Amniotic stem cell (primary cell): Measurements from ENCODE around the gene LGR6.
"Not testable (repeated sequence)": the region's sequence is repeated elsewhere in the genome, so short reads cannot be mapped to it uniquely, and the experiment has no call there.

Experiments
- DNase-seq: peaks from one replicate; lab custom pipeline; 2025; lab: John Stamatoyannopoulos, UW

The LGR6 gene

DNA sequence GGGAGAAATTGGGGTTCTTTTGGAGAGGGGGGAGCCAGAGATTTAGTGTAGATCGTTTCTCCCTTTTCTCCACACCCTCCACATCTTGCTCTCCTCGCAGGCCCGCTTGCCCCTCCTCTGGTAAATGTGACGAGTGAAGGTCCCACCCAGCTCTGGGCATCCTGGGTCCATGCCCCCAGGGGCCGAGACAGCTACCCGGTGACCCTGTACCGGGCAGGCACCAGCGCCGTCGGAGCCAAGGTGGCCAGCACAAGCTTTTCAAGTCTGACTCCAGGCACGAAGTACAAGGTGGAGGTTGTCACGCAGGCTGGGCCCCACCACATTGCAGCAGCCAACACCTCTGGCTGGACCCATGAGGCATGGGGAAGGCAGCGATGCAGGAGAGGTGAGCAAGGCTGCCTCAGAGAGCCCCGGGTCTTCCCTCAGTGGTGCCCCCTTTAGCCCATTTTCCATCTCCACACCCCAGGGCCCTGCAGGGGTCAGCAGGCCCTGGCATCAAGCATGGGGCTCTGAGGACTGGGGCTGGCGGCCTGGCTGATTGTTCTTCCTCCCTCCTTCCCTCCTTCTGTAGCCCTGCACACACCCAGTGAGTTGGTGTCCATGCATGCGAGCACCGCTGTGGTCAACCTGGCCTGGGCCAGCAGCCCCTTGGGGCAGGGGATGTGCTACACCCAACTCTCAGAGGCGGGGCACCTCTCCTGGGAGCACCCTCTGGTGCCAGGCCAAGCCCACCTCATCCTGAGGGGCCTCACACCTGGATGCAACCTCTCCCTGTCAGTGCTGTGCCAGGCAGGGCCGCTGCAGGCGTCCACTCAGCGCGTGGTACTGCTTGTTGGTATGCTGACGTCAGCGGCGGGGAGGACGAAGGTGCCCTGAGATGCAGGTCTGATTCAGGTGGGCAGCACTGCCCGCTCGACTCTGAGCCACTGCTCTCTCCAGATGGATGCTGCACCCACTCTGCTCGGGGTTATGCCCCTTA is 16.4 kb upstream of the LGR6 start:
- no peak for DNase-seq

DNA sequence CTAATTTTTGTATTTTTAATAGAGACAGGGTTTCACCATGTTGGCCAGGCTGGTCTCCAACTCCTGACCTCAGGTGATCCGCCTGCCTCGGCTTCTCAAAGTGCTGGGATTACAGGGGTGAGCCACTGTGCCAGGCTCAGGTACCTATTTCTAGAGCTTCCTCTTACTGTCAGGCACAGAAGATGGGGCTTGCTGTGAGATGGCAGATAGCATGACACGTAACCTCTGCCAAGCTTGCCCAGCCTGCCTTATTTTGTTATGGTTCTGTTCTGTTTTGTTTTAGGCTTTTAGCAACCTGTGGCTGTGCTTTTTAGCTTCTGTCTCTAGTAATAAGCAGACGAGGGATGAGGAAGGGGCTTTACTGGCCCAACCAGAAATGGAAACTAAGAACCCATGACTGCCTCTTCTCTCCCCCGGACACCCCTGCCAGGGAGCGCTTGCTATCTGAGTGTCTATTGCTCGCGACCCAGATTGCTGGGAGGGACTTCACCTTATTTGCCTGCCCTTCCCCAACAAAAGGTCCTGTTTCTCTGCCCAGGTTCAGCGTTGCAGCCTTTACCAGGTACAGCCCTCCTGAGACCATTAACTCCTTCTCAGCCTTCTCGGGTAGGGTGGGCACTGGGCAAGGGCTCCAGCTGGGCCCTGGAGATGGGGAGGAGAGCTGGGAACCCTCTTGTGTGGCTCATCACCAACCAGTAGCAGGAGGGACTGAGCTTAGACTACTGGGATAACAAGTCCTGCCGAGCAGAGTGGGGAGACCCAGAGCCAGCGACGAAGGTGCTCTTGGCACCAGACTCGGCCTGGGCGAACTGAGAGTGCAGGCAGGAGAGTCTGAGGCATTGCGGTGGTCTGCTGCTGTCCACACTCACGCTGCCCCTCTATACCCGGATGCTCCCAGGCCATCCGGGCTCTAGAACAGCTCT is 13.5 kb upstream of the LGR6 start:
- DNase-seq: no peak

DNA sequence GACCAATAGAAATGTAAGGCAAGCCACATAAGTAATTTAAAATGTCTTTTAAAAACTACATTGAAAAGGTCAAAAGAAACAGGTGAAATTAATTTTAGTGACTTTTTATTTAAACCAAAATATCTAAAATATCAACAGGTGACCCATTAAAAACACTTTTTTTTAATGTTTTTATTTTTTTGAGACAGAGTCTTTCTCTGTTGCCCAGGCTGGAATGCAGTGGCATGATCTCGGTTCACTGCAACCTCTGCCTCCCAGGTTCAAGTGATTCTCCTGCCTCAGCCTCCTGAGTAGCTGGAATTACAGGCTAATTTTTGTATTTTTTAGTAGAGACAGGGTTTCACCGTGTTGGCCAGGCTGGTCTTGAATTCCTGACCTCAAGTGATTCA is 12.9 kb upstream of the LGR6 start:
- not testable (repeated sequence) for DNase-seq

DNA sequence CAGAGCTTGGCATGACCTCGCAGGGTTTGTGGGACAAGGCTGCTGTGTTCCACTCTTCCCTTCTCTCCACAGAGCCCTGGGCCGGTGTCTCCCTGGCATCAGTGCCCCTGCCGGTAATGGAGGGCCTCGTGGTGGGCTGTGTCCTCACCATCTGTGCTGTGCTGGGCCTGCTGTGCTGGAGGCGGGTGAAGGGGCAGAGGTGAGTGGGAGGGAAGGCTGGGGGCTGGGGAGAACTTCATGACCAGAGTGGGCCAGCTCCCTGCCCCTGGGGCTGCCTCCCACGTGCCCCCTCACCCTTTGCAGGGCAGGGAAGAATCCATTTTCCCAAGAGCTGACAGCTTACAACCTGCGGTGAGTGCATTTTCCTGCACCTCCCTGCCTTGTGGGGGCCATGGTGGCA is 12.0 kb upstream of the LGR6 start:
- DNase-seq: no peak

DNA sequence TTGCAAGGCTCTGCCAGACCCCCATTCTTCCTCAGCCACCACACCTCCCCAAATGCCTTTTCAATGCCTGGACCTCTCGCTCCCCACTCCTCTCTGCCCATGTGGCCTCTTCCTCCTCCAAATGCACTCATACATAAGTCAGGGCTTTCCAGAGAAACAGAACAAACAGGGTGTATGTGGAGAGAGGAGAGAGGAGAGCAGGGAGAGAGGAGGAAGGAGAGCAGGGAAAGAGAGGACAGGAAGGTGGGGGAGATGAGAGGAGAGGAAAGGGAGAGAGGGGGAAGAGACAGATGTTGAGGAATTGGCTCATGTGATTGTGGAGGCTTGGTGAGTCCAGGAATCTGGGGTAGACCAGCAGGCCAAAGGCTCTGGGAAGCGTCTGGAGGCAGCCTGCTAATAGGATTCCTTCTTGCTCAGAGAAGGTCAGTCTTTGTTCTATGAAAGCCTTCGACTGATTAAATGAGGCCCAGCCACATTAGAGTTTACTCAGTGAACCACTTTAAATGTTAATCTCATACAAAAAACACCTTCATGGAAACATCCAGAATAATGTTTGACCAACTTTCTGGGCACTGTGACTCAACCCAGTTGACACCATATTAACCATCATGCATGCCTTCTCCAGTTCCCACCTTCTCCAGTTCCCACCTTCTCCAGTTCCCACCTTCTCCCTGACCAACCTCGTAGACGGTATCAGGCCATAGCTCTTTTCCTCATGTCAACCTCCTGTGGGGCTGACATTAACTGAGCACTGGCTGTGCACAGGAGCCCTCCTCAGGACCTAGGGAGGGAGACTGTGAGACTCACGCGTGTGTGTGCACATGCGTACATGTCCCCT is 11.3 kb upstream of the LGR6 start:
- no peak for DNase-seq

DNA sequence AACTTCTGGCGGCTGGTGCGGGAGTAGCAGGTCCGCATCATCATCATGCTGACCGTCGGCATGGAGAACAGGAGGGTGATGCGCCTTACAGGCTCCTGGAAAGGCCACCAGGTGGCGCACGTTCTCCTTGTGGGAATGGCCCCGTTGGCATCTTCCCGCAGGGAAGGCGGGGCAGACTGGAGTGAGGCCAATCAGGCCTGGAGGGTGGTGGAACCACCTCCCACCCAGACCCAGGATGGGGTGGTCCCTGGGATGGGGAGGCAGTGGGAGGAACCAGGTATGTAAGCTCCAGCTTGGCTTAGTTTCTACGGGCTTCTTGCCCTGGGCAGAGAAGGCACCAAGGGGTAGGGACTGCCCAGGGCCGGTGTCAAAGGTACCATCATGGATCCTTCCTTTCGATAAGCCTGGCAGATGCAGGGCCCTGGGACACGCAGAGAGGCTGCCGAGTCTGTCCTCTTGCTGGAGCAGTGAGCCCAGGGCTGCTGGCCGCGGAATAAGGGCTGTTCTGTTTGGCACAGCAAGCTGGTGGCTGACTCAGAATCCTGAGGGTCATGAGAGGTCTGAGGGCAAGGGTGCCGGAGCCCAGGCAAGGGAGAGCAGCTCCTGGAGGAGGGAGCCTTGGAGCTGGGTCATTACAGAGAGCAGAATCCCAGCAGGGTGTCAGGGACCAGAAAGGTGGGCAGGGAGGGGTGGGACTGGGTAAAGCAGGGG is 8.7 kb upstream of the LGR6 start:
- peak; percentile 74 for DNase-seq

DNA sequence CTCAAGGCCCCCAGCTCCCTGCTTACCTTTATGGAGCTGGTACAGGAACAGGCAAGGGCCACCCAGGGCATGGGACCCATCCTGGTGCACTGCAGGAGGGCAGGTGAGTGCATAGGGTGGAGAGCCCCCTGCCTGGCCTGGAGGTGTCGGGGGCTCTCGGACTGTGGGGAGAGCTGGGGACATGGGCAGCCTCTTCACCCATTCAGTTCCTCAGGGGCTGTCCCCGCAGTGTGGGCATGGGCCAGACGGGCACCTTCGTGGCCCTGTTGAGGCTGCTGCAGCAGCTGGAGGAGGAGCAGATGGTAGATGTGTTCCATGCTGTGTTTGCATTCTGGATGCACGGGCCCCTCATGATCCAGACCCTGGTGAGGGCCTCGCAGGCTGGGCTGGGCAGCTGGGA is 7.3 kb upstream of the LGR6 start:
- no peak for DNase-seq

DNA sequence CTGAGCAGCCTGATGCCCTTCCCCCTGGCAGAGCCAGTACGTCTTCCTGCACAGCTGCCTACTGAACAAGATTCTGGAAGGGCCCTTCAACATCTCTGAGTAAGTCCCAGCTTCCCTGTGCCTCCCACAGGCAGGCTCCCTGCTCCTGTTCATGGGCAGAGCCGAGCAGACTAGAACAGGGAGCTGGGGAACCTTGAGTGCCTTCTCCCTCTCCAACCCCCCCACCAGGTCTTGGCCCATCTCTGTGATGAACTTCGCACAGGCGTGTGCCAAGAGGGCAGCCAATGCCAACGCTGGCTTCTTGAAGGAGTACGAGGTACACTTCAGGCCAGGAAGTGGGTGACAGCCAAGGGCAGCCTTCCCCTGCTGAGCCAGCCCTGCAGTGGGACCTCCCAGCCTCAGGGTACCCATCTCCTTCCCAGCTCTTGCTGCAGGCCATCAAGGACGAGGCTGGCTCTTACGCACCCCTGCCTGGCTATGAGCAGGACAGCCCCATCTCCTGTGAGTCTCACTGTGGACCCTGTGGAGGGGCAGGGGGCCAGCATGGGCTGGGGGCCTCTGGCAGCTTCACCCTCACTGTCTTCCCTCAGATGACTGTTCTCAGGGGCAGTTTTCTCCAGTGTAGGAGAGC is 6.4 kb upstream of the LGR6 start:
- no peak for DNase-seq

DNA sequence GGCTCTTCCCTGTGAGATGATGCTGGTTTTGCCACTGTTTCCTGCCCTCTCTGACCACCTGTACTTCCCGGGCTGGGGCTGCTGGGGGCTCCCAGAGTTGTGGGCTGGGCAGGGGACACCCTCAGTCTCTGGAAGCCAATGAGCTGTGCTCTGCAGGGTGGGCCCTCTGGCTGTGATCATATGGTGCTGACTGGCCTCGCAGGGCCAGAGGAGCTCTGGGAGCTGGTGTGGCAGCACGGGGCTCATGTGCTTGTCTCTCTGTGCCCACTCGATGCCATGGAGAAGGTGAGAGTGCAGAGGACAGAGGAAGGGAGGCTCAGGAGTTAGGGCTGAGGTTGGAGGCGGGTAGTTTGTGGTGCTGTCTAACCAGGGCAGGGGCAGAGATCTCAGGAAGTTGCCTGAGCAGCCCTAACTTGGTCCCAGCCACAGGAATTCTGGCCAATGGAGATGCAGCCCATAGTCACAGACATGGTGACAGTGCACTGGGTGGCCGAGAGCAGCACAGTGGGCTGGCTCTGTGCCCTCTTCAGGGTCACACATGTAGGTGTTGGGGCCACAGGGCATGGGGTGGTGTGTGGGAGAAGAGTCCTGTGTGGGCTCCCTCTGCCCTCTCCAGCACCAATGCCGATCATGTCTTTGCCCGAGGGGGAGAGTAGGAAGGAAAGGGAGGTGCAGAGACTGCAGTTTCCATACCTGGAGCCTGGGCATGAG is 5.7 kb upstream of the LGR6 start:
- no peak for DNase-seq

DNA sequence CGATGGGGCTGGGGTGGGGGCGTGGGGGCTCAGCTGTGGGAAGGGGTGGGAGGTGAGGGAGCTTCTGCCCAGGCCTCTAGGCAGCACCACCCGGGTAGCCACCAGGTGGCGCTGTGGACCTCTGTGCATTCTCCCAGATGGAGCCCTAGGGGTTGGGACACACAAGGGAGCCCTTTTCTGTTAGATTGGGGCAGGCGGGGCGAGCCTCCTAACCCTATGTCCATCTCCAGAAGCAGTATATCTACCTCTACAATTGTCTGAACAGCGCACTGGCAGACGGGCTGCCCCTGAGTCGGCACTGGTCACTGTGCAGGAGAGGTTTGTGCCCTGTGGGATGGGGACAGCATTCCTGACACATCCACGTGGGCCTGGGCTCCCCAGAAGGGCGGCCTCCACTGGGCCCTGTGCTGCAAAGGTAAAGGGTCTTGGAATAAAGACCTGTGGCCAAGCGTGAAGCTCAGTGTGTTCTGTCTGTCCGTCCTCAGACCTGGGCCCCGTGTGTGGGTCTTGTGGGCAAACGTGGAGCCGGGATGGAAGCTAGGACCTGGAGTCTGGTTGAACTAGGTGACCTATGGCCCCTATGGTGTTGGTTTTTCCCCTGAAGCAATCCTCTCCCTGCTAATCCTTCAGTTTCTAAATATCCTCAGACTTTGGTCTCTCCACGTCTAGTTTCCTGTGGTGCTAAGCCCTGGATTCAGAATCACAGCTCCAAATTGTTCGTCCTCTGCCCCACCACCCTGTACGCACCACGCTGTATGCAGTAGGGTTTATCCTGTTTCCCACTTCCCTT is 4.4 kb upstream of the LGR6 start:
- DNase-seq: peak; percentile 22

DNA sequence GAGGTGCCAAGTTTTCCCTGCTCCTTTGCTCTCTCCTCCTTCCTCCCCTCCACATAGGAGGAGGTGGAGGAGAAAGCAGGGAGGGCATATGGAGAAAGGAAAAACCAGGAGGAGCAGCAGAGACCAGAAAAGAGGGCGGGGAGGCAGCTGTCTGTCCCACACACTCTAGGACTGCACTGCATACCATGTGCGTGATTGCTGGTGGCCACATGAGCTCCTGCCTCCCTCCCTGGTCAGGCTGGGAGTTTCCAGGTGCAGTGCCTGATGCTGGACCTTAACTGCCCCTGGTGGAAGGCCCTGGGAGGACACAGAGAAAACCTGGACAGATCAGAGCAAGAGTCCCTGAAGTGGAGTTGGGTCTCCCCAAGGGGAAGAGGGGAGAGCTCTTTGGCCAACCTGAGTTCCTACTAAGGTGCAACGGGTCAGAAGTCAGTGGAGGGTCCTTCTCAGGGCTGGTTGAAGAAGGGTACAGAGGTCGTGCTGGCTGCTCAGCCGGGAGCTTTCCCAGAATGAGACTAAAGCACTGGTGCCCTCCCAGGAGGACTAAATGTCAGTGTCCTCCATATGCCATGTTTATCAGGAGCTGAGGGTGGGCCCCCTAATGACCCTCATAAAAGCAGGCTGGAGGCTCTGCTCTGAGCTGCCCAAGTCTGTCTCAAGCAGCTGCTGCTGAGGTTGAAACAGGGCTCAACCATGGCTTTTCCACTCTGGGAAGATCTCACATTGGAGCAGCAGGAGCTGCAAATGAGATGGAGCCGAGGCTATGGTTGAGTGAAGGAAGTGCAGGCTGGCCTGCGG is 3.5 kb upstream of the LGR6 start:
- no peak for DNase-seq

DNA sequence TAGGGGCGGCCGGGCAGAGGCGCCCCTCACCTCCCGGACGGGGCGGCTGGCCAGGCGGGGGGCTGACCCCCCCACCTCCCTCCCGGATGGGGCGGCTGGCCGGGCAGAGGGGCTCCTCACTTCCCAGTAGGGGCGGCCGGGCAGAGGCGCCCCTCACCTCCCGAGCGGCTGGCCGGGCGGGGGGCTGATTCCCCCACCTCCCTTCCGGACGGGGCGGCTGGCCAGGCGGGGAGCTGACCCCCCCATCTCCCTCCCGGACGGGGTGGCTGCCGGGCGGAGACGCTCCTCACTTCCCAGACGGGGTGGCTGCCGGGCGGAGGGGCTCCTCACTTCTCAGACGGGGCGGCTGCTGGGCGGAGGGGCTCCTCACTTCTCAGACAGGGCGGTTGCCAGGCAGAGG is 2.2 kb upstream of the LGR6 start:
- DNase-seq: not testable (repeated sequence)

DNA sequence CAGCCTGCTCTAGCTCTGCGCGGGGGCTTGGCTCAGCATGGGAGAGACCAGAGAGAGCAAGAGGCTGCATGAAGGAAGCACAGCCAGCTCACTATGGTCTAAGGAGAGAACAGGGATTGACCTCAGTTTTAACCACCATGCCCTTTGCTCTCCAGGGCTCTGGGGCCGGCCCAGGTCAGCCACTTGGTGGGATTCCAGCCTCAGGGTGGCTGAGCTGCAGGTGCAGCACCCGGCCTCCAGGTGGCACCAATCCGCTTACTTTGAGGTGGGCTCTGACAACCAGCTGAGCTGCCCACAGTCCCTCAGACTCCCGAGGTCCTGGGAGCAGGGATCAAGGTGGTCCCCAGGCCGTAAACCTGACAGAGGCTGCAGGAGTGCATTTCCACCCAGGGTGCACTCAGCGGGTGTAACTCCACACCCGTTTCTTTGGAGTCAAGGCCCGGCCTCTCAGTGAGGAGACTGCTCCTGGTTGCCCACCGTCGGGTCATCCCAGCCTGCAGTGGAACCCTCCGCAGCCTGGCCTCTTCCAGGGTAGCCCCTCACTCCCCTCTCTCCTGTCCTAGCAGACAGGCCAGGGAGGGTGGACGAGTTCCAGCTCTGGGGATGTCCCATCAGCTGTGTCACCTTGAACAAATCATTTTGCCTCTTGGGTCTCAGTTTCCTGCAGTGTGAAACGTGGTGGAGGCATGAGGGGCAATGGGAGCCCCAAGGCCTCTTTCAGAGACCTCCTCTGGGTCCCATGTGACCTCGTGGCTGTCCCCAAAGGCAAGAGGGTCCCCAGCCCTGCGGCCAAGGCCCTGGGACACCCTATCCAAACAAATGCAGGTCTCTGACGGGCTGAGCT is 607 bp upstream of the LGR6 start:
- peak; percentile 42 for DNase-seq

DNA sequence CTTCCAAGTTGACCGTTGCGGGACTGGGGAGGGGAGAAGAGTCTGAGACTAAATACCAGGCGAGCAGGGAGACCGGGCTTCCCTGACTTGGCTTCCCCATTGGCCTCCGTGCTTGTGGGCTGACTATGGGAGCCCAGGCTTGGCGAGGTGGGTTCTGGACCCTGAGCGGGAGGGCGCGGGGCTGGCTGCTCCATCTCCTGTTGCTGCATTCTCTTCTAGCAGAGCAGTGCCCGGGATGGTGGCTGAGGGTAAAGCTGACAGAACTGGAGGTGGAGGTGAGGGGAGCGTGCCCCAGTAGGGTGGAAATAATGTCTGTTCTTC is 689 bp downstream of the LGR6 start:
- DNase-seq: no peak

DNA sequence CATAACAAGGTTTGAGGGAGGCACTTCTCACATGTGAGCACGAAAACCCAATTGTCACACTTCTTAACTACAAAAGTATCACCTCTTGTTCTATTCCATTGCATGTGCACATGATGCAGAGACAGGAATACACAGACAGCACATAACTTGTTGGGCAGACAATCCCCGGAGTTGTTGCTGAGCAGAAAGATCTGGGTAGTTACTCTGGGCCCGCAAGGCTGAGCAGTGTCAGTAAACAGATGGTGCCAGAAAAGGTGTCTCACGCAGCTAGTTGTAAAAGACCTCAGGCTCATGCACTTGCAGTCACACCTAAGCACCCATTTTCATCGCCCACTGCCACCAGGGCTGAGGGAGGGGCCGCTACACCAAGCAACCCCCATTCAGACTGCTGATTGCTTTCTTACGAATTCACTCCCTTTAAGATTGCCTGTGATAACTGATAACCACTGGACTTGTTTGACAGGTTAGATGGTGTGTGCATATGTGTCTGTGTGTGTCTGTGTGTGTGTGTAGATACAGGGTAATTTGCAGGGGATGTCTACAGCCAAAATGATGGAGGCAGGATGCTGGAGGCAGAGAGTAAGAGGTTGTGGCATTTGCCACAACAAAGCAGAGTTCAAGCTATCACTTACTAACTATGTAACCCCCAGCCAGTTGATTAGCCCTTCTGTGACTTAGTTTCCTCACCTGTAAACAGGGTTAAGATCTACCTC is 4.2 kb downstream of the LGR6 start:
- no peak for DNase-seq

DNA sequence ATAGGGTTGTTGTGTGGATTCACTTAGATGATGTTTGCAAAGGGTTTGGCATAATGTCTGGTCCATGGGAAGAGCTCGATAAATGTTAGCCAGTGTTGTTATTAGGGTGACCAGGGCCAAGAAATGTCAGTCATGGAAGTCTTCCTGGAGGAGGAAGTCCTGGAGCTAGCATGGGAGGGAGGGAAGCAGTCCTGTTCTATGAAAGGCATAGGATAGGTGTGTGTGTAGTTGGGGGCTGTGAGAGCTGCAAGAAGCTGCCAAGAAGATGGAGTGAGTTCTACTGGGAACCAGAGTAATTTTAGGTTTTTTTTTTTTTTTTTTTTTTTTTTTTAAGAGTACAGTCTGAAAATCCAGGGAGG is 4.7 kb downstream of the LGR6 start:
- no peak for DNase-seq
